GM23338 (cell line): ENCODE data around the gene NAT8L.

Experiments used
- CREB1 ChIP-seq: fragments of 250-450 bp; sonication (Bioruptor Pico); IDR thresholded peaks from 2 replicates; pipeline ENCODE4 v1.5.0; 2020; ENCODE audit warnings: low read depth, mild to moderate bottlenecking, moderate library complexity
- ETS1 ChIP-seq: IDR thresholded peaks from 2 replicates; pipeline ENCODE4 v1.6.1; 2016; ENCODE audit warnings: antibody characterized with exemption
- EZH2 ChIP-seq: fragments of 200-600 bp; sonication (generic); IDR thresholded peaks from one replicate; pipeline ENCODE4 v1.8.0; 2017; ENCODE audit warnings: antibody characterized with exemption, mild to moderate bottlenecking, low read depth; ENCODE audit not compliant: unreplicated experiment
- EZH2phosphoT487 ChIP-seq: fragments of 200-600 bp; sonication (generic); IDR thresholded peaks from one replicate; pipeline ENCODE4 v1.8.1; 2018; ENCODE audit warnings: antibody characterized with exemption; ENCODE audit not compliant: unreplicated experiment
- JUNB ChIP-seq: IDR thresholded peaks from one replicate; pipeline ENCODE4 v1.6.1; 2016; ENCODE audit warnings: antibody characterized with exemption; ENCODE audit not compliant: unreplicated experiment
- NANOG ChIP-seq: IDR thresholded peaks from 2 replicates; pipeline ENCODE4 v1.6.1; 2016; ENCODE audit warnings: antibody characterized with exemption, borderline replicate concordance
- POLR2AphosphoS5 ChIP-seq: IDR thresholded peaks from 2 replicates; pipeline ENCODE4 v1.6.1; 2016; ENCODE audit warnings: antibody characterized with exemption, low read depth
- STAT1 ChIP-seq: IDR thresholded peaks from one replicate; pipeline ENCODE4 v1.6.1; 2016; ENCODE audit warnings: antibody characterized with exemption; ENCODE audit not compliant: unreplicated experiment
- ZNF331 ChIP-seq: fragments of 250-450 bp; sonication (Bioruptor Pico); IDR thresholded peaks from 2 replicates; pipeline ENCODE4 v1.5.0; 2020; ENCODE audit warnings: low read depth, mild to moderate bottlenecking, moderate library complexity
- TF ChIP-seq, protein P1 (sequence below), 2 experiments: fragments of 200-600 bp in 1 of 2; sonication (generic) in 1 of 2; conservative IDR thresholded peaks; 2 replicates each; pipeline versions ENCODE4 v1.5.1 to v1.6.1; 2016 to 2017; ENCODE audit warnings: antibody characterized with exemption in 2 of 2, low read depth in 2 of 2, mild to moderate bottlenecking in 2 of 2, moderate library complexity in 1 of 2

DNA sequence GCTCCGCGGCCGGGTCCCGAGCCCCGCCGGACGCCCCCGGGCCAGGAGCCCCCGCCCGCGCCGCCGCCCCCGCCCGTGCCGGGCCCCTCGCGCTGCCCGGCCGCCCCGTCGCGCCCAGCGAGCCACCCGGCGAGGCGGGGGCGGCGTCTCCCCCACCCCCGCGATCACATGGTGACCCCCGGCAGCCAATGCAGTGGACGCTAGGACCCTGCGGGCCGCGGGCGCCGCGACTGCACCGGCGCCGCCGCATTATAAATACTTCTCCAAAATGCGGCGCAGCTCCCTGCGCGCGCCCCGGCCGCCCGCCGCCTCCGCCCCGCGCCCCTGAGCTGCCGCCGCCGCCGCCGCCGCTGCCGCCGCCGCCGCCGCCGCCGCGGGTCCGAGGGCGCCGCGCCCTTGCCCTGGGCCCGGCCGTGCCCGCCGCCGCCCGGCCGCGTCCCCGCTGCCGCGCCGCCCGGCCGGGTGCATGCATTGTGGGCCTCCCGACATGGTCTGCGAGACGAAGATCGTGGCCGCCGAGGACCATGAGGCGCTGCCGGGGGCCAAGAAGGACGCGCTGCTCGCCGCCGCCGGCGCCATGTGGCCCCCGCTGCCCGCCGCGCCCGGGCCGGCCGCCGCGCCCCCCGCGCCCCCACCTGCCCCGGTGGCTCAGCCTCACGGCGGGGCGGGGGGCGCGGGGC lies at the start of gene NAT8L:
- TF ChIP-seq, protein P1, sequence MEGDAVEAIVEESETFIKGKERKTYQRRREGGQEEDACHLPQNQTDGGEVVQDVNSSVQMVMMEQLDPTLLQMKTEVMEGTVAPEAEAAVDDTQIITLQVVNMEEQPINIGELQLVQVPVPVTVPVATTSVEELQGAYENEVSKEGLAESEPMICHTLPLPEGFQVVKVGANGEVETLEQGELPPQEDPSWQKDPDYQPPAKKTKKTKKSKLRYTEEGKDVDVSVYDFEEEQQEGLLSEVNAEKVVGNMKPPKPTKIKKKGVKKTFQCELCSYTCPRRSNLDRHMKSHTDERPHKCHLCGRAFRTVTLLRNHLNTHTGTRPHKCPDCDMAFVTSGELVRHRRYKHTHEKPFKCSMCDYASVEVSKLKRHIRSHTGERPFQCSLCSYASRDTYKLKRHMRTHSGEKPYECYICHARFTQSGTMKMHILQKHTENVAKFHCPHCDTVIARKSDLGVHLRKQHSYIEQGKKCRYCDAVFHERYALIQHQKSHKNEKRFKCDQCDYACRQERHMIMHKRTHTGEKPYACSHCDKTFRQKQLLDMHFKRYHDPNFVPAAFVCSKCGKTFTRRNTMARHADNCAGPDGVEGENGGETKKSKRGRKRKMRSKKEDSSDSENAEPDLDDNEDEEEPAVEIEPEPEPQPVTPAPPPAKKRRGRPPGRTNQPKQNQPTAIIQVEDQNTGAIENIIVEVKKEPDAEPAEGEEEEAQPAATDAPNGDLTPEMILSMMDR (conservative IDR thresholded peaks at IDR 0.05; ENCODE audit: low read depth in 2 of 2) = no peak
- TF ChIP-seq CREB1 (CRISPR knock-in tag) (0 out of 2 replicates have a peak, but pooled peaks have one; percentile 17), EZH2 (no peak), POLR2AphosphoS5 (no peak), ETS1 (no peak), JUNB (no peak), EZH2phosphoT487 (no peak), NANOG (no peak), STAT1 (no peak), ZNF331 (CRISPR knock-in tag) (no peak)
